PC-9 (cell line): ENCODE measurements around the gene TTC5. TPM values are rescaled to one million over a fixed set of nuclear protein-coding genes. Genes with fewer than 3 reads are reported as not detected.

Source experiments
- BruUV-seq: library from RNA; stranded (reverse); fragments of 400-500 nt; replicated peaks from 2 replicates; lab custom pipeline; 2021; lab: Mats Ljungman, UMichigan
- CTCF ChIA-PET: fragments of 300-600 bp; sonication (Branson Sonifier 250); formaldehyde crosslinking; loops from one replicate; lab custom pipeline; 2022; ENCODE audit warnings: antibody characterized with exemption; lab: Charles Lee
- POLR2A ChIA-PET: fragments of 300-600 bp; sonication (Branson Sonifier 250); formaldehyde crosslinking; loops from one replicate; lab custom pipeline; 2022; ENCODE audit warnings: antibody characterized with exemption; ENCODE audit not compliant: unreplicated experiment; lab: Charles Lee
- DNase-seq, 2 experiments: peaks; one replicate each; pipeline versions ENCODE4 v3.0.0 to v3.0.0-alpha.2; 2015 to 2022; ENCODE audit warnings: mixed read lengths in 1 of 2
- H2AFZ ChIP-seq: fragments of 200-600 bp; sonication (generic); 2 replicates; pipeline ENCODE4 v1.8.1; 2017; ENCODE audit warnings: antibody characterized with exemption
- H3F3A ChIP-seq: fragments of 200-600 bp; sonication (generic); 2 replicates; pipeline ENCODE4 v1.8.1; 2017; ENCODE audit warnings: antibody characterized with exemption, mild to moderate bottlenecking, low read depth; ENCODE audit not compliant: insufficient read depth
- H3K27ac ChIP-seq: fragments of 200-600 bp; sonication (generic); 2 replicates; pipeline ENCODE4 v1.6.1; 2016; ENCODE audit warnings: mixed run types
- H3K27me3 ChIP-seq: fragments of 200-600 bp; sonication (generic); 2 replicates; pipeline ENCODE4 v1.6.1; 2016; ENCODE audit warnings: low read depth, mixed run types; ENCODE audit not compliant: insufficient read depth
- H3K36me3 ChIP-seq: fragments of 200-600 bp; sonication (generic); 2 replicates; pipeline ENCODE4 v1.6.1; 2016; ENCODE audit warnings: low read depth, mixed run types
- H3K4me1 ChIP-seq: fragments of 200-600 bp; sonication (generic); replicated peaks from 2 replicates; pipeline ENCODE4 v1.6.1; 2016; ENCODE audit warnings: mixed run types; ENCODE audit not compliant: insufficient read depth
- H3K4me2 ChIP-seq: fragments of 200-600 bp; sonication (generic); 2 replicates; pipeline ENCODE4 v1.6.1; 2017; ENCODE audit warnings: mixed run types
- H3K4me3 ChIP-seq: fragments of 200-600 bp; sonication (generic); 2 replicates; pipeline ENCODE4 v1.6.1; 2016; ENCODE audit warnings: mixed run types
- H3K79me2 ChIP-seq: fragments of 200-600 bp; sonication (generic); 2 replicates; pipeline ENCODE4 v1.6.1; 2017; ENCODE audit warnings: low read depth, mixed run types
- H3K9me2 ChIP-seq: fragments of 200-600 bp; sonication (generic); 2 replicates; pipeline ENCODE4 v1.8.1; 2017; ENCODE audit warnings: mild to moderate bottlenecking; ENCODE audit not compliant: insufficient read depth
- H3K9me3 ChIP-seq: fragments of 200-600 bp; sonication (generic); 2 replicates; pipeline ENCODE4 v1.8.1; 2016; ENCODE audit warnings: low read depth; ENCODE audit not compliant: insufficient read depth
- H4K20me1 ChIP-seq: fragments of 200-600 bp; sonication (generic); 2 replicates; pipeline ENCODE4 v1.8.1; 2017; ENCODE audit not compliant: insufficient read depth
- EZH2 ChIP-seq: fragments of 200-600 bp; sonication (generic); IDR thresholded peaks from 2 replicates; pipeline ENCODE4 v1.8.0; 2017; ENCODE audit warnings: antibody characterized with exemption, low read depth
- intact Hi-C: fragments of 100-400 bp; cut with micrococcal nuclease; formaldehyde crosslinking; loops from one replicate; pipeline ENCODE4 v1.10.0; 2022; ENCODE audit not compliant: unreplicated experiment
- total RNA-seq: library from RNA; stranded (reverse); gene quantifications from 2 replicates; pipeline ENCODE4 v1.2.3, GENCODE V29; 2021
- TF ChIP-seq, protein P1 (sequence below): fragments of 200-600 bp; sonication (generic); conservative IDR thresholded peaks from 2 replicates; pipeline ENCODE4 v1.6.1; 2017; ENCODE audit warnings: mixed run types, antibody characterized with exemption, mild to moderate bottlenecking, moderate library complexity

The TTC5 gene
- total RNA-seq, 1 experiment from 2014 or later, result 12.6 TPM

DNA sequence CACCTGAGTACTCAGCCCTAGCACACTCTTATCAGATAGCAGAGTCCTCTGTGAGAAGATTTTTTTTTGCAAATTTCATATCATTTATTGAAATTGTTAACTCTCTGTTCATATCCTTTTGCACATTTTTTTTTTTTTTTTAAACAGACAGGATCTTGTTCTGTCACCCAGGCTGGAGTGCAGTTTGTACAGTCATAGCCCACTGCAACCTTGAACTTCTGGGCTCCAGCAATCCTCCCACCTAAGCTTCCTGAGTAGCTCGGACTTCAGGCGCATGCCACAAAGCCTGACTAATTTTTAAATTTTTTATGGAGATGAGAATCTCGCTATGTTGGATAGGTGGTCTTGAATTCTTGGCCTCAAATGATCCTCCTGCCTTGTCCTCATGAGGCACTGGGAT lies 42.0 kb upstream of the TTC5 start:
- H3K9me2 ChIP-seq, result no peaks in the 10 kb centered on the region
- H3K4me3 ChIP-seq, result no peak overlapping the region
- TF ChIP-seq EZH2, result no peak
- TF ChIP-seq, protein P1, sequence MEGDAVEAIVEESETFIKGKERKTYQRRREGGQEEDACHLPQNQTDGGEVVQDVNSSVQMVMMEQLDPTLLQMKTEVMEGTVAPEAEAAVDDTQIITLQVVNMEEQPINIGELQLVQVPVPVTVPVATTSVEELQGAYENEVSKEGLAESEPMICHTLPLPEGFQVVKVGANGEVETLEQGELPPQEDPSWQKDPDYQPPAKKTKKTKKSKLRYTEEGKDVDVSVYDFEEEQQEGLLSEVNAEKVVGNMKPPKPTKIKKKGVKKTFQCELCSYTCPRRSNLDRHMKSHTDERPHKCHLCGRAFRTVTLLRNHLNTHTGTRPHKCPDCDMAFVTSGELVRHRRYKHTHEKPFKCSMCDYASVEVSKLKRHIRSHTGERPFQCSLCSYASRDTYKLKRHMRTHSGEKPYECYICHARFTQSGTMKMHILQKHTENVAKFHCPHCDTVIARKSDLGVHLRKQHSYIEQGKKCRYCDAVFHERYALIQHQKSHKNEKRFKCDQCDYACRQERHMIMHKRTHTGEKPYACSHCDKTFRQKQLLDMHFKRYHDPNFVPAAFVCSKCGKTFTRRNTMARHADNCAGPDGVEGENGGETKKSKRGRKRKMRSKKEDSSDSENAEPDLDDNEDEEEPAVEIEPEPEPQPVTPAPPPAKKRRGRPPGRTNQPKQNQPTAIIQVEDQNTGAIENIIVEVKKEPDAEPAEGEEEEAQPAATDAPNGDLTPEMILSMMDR, result no peak
- no peak overlapping the region for H2AFZ ChIP-seq
- H3K4me2 ChIP-seq, result no peak overlapping the region
- H3K27me3 ChIP-seq, result no peaks in the 10 kb centered on the region
- peaks cover 3% of the 10 kb centered on the region for H3F3A ChIP-seq
- H3K79me2 ChIP-seq, result peaks cover 15% of the 10 kb centered on the region
- no TSS peak for BruUV-seq
- intact Hi-C loops, result loop anchor here (10.0 kb wide), 1 partner anchor 117 kb away; the partner anchor contains the start of genes PIP4P1 and PNP
- H3K27ac ChIP-seq, result no peak overlapping the region
- DNase-seq, result no peak
- H3K4me1 ChIP-seq, result no peaks in the 10 kb centered on the region
- H4K20me1 ChIP-seq, result no peaks in the 10 kb centered on the region
- H3K36me3 ChIP-seq, result no peaks in the 10 kb centered on the region
- H3K9me3 ChIP-seq, result no peaks in the 10 kb centered on the region
- ChIA-PET POLR2A (no interaction called here), CTCF (no interaction called here)

DNA sequence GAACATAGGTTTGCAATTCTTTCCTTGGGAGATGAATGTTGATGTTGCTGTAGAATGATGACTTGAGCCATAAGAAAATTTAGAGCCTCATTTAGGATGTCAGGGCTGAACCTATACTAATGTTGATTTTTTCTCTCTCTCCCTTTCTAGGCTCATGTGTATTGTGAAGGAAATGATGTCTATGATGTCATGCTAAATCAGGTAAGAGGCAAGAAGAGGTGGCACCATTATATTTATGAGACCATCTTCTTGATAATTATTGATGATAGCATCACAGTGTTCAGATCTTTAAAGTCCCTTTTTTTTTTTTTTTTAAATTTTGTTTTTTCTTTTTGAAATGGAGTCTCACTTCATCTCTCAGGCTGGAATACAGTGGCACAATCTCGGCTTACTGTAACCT lies 41.0 kb upstream of the TTC5 start:
- ChIA-PET POLR2A (no interaction called here), CTCF (no interaction called here)
- TF ChIP-seq, protein P1, result no peak

DNA sequence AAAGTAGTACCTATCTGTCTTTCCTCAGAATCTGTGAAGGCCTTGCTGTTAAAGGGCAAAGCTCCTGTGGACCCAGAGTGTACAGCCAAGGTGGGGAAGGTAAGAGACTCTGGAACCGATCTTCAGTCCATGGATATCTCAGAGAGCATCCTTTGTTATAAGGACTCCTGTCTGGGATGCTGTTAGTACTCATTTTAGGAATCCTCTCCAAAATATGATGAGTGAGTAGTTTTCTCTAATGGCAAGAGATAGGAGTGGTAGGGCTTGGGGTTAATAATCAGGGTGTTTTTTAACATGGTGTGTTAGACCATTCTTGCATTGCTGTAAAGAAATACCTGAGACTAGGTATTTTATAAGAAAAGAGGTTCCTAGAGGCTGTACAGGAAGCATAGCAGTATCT lies 39.6 kb upstream of the TTC5 start:
- Histone ChIP-seq H3K27ac (no peak overlapping the region), H3K4me1 (0 out of 2 replicates have a peak, but pooled peaks cover 8% of the 10 kb centered on the region), H4K20me1 (no peaks in the 10 kb centered on the region), H3F3A (peaks cover 20% of the 10 kb centered on the region), H2AFZ (no peak overlapping the region), H3K36me3 (no peaks in the 10 kb centered on the region), H3K9me2 (no peaks in the 10 kb centered on the region), H3K9me3 (no peaks in the 10 kb centered on the region), H3K4me2 (no peak overlapping the region), H3K79me2 (peaks cover 15% of the 10 kb centered on the region), H3K4me3 (no peak overlapping the region), H3K27me3 (no peaks in the 10 kb centered on the region)
- no TSS peak for BruUV-seq
- DNase-seq, result no peak
- CTCF ChIA-PET, result no interaction called here
- intact Hi-C loops, result loop anchor here (10.0 kb wide), 1 partner anchor 119 kb away; the partner anchor contains the start of genes PIP4P1 and PNP
- POLR2A ChIA-PET, result no interaction called here
- TF ChIP-seq, protein P1, result no peak
- no peak for TF ChIP-seq EZH2

More for the DNA sequence above, 41.0 kb upstream of the TTC5 start:
- Histone ChIP-seq H3K4me1 (0 out of 2 replicates have a peak, but pooled peaks cover 1% of the 10 kb centered on the region), H4K20me1 (no peaks in the 10 kb centered on the region), H3F3A (peaks cover 14% of the 10 kb centered on the region), H3K27me3 (no peaks in the 10 kb centered on the region), H3K9me2 (no peaks in the 10 kb centered on the region), H2AFZ (no peak overlapping the region), H3K9me3 (no peaks in the 10 kb centered on the region), H3K79me2 (peaks cover 15% of the 10 kb centered on the region), H3K36me3 (no peaks in the 10 kb centered on the region), H3K4me2 (no peak overlapping the region), H3K27ac (no peak overlapping the region), H3K4me3 (no peak overlapping the region)
- no peak for DNase-seq
- intact Hi-C loops, result loop anchor here (10.0 kb wide), 1 partner anchor 118 kb away; the partner anchor contains the start of genes PIP4P1 and PNP
- no TSS peak for BruUV-seq
